Measurements from ENCODE around the gene DKK3.

DNA sequence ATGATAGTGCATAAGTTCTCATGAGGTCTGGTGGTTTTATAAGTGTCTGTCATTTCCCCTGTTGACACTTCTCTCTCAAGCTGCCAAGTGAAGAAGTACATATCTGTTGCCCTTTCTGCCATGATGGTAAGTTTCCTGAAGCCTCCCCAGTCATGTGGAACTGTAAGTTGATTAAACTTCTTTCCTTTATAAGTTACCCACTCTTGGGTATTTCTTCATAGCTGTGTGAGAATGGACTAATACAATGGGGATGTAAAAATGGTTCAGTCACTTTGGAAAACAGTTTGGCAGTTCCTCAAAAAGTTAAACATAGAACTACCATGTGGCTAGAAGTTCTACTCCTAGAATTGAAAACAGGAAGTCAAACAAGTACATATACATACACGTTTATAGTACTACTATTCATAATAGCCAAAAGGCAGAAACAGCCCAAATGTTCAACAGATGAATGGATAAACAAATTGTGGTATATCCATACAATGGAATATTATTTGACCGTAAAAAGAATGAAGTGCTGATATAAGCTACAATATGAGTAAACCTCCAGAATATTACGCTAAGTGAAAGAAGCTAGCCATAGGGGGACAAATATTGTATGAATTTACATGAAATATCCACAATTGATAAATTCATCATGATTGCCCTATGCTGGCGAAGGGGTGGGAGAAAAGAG, 16.0 kb upstream of the DKK3 start:
- TF ChIP-seq, protein P1, sequence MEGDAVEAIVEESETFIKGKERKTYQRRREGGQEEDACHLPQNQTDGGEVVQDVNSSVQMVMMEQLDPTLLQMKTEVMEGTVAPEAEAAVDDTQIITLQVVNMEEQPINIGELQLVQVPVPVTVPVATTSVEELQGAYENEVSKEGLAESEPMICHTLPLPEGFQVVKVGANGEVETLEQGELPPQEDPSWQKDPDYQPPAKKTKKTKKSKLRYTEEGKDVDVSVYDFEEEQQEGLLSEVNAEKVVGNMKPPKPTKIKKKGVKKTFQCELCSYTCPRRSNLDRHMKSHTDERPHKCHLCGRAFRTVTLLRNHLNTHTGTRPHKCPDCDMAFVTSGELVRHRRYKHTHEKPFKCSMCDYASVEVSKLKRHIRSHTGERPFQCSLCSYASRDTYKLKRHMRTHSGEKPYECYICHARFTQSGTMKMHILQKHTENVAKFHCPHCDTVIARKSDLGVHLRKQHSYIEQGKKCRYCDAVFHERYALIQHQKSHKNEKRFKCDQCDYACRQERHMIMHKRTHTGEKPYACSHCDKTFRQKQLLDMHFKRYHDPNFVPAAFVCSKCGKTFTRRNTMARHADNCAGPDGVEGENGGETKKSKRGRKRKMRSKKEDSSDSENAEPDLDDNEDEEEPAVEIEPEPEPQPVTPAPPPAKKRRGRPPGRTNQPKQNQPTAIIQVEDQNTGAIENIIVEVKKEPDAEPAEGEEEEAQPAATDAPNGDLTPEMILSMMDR (IDR thresholded peaks at IDR 0.05) = no peak
- TF ChIP-seq, protein P2, sequence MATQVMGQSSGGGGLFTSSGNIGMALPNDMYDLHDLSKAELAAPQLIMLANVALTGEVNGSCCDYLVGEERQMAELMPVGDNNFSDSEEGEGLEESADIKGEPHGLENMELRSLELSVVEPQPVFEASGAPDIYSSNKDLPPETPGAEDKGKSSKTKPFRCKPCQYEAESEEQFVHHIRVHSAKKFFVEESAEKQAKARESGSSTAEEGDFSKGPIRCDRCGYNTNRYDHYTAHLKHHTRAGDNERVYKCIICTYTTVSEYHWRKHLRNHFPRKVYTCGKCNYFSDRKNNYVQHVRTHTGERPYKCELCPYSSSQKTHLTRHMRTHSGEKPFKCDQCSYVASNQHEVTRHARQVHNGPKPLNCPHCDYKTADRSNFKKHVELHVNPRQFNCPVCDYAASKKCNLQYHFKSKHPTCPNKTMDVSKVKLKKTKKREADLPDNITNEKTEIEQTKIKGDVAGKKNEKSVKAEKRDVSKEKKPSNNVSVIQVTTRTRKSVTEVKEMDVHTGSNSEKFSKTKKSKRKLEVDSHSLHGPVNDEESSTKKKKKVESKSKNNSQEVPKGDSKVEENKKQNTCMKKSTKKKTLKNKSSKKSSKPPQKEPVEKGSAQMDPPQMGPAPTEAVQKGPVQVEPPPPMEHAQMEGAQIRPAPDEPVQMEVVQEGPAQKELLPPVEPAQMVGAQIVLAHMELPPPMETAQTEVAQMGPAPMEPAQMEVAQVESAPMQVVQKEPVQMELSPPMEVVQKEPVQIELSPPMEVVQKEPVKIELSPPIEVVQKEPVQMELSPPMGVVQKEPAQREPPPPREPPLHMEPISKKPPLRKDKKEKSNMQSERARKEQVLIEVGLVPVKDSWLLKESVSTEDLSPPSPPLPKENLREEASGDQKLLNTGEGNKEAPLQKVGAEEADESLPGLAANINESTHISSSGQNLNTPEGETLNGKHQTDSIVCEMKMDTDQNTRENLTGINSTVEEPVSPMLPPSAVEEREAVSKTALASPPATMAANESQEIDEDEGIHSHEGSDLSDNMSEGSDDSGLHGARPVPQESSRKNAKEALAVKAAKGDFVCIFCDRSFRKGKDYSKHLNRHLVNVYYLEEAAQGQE (IDR thresholded peaks at IDR 0.05) = no peak
- TF ChIP-seq BHLHE40 (IDR thresholded peaks at IDR 0.05; ENCODE audit: low read depth, low read length) (no peak), GATA3 (IDR thresholded peaks at IDR 0.05; ENCODE audit: borderline replicate concordance) (no peak), CHD2 (IDR thresholded peaks at IDR 0.05; ENCODE audit: low read length, partially characterized antibody) (no peak), RAD21 (conservative IDR thresholded peaks at IDR 0.05 in 1 of 2, IDR thresholded peaks at IDR 0.05 in 1 of 2) (no peak), CHD4 (IDR thresholded peaks at IDR 0.05; ENCODE audit: borderline replicate concordance) (no peak)
- TF ChIP-seq, protein P3, sequence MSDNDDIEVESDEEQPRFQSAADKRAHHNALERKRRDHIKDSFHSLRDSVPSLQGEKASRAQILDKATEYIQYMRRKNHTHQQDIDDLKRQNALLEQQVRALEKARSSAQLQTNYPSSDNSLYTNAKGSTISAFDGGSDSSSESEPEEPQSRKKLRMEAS (IDR thresholded peaks at IDR 0.05) = no peak

Measured in A549 (cell line).